Peyer's patch (tissue), 4 donors: Measurements from ENCODE around the gene PTGES3L. TPM values are rescaled to one million over a fixed set of nuclear protein-coding genes. Genes with fewer than 3 reads are reported as not detected.
A peak's percentile ranks its signal among the peaks of the same experiment; 100 is the strongest.
"Not testable (repeated sequence)": the region's sequence is repeated elsewhere in the genome, so short reads cannot be mapped to it uniquely, and the experiment has no call there.

ENCODE experiments used
- DNase-seq, 3 donors: peaks; one replicate each; pipeline ENCODE4 v3.0.0-alpha.2; 2017 to 2019
- H3K27ac ChIP-seq, 4 donors: fragments of 200-600 bp; sonication (generic); one replicate each; pipeline ENCODE4 v1.5.1; 2016 to 2019
- H3K27me3 ChIP-seq, 2 donors: fragments of 200-600 bp; sonication (generic); one replicate each; pipeline ENCODE4 v1.5.1; 2019
- H3K36me3 ChIP-seq, 3 donors: fragments of 200-600 bp; sonication (generic); one replicate each; pipeline ENCODE4 v1.5.1; 2016 to 2019
- H3K4me1 ChIP-seq, 4 donors: fragments of 200-600 bp; sonication (generic); one replicate each; pipeline ENCODE4 v1.5.1; 2016 to 2019
- H3K4me3 ChIP-seq, 4 donors: fragments of 200-600 bp; sonication (generic); 1 replicate in 3 of 4; 2 replicates in 1 of 4; pipeline ENCODE4 v1.5.1; 2016 to 2019; ENCODE audit warnings: mild to moderate bottlenecking in 1 of 4
- H3K9me3 ChIP-seq, 4 donors: fragments of 200-600 bp; sonication (generic); one replicate each; pipeline ENCODE4 v1.5.1; 2016 to 2019; ENCODE audit warnings: mild to moderate bottlenecking in 1 of 4
- CTCF ChIP-seq, 6 experiments: fragments of 450-650 bp in 4 of 6; fragments of 200-600 bp in 2 of 6; sonication (generic) in 1 of 6; IDR thresholded peaks; one replicate each; pipeline ENCODE4 v1.5.1; 2017 to 2019; ENCODE audit warnings: antibody characterized with exemption in 6 of 6, mild to moderate bottlenecking in 3 of 6, moderate library complexity in 1 of 6
- POLR2A ChIP-seq, 2 donors: fragments of 450-650 bp; IDR thresholded peaks; one replicate each; pipeline ENCODE4 v1.5.1; 2017; ENCODE audit warnings: antibody characterized with exemption in 2 of 2, mild to moderate bottlenecking in 2 of 2, moderate library complexity in 2 of 2
- total RNA-seq, 4 donors: library from RNA; depleted of rRNA; stranded (reverse); fragments of >200 nt; gene quantifications; one replicate each; pipeline ENCODE4 v1.1.0, GENCODE V29; 2016

PTGES3L gene
- total RNA-seq, 4 donors from 2014 or later, result 1.6 to 6.9 (median 5.5) TPM; not detected in 1

DNA sequence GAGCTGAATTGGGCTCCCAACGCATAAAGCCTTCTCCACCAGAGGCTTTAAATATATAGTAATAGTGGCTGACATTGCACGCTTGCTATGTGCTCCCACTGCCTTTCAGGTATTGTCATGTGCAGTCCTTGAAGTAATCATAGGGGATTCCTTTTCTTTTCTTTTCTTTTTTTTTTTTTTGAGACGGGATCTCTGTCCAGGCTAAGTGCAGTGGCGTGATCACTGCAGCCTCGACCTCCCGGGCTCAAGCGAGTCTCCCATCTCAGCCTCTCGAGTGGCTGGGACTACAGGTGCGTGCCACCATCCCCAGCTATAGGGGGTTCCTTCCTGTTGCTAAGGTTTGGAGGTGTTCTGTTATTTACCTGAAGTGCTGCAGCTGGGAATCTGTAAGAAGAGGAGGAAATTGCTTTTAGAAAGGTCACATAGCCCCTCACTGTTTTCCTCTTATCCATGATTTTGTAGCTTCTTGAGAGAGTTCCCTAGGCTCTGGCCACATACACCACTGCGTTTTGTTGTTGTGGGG lies 19.2 kb upstream of the PTGES3L start:
- peak overlapping the region; percentile 49 to 79 (median 68) for H3K4me3 ChIP-seq
- TF ChIP-seq POLR2A (IDR thresholded peaks at IDR 0.05), result no peak
- peaks cover 0 to 42% (median 0%) of the 10 kb centered on the region in 3 donors for H3K36me3 ChIP-seq

DNA sequence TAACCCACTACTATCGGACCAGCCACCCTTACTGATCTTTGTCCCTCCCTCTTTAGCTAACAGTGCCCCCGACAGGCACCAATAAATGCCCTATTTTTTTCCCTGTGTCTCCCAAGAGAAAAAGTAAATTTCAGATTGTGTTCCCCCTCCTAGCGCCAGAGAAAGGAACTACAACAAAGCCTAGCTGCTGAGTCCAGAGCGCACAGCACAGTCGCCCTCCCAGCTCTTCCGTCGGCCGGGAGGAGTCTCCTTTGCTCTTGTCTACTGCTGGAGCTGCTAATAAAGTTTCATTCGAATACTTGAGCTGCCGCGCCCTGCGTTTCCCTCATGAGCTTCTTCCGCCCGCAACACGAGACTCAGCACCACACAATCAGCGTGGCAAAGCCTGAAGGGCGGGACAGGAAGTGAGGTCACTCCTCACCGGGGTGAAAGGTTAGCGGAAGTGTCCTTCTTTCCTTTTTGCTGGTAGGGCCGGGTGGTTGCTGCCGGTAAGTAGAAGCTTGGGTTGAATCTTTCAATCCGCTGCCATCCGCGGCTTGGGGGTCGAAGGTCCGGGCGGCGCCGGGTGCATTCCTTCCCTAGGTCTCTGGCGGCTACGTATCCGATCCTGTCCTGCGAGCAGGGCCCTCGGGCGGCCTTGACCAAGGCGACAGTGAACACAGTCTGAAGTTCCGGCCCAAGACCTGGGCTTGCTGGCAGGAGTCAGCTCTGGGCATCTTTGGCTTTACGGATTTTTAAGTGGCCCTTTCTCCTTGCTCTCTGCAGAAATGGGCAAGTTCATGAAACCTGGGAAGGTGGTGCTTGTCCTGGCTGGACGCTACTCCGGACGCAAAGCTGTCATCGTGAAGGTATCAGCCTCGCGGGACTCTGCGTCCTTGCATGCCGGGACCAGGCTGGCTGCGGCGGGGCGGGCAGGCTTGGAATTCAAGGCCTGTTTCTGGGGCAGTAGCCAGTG lies 18.4 kb upstream of the PTGES3L start, which contains the start of gene RPL27:
TSS of gene RPL27 (plus strand) at position 436 of the 955 bp plus-strand sequence. CDS start at position 768, 332 bp downstream.
- Histone ChIP-seq H3K9me3 (no peaks in the 10 kb centered on the region), H3K4me1 (peaks cover 0 to 10% (median 2%) of the 10 kb centered on the region in 4 donors), H3K4me3 (peak within 1 kb of the TSS; percentile 49 to 79 (median 68)), H3K36me3 (peaks cover 0 to 40% (median 0%) of the 10 kb centered on the region in 3 donors), H3K27me3 (no peaks in the 10 kb centered on the region), H3K27ac (peak within 1 kb of the TSS; percentile 83 to 94 (median 92))
- TF ChIP-seq CTCF (IDR thresholded peaks at IDR 0.05) (peak; percentile 89 to 98 (median 94)), POLR2A (IDR thresholded peaks at IDR 0.05) (peak; percentile 85 to 93)
- DNase-seq, result peak; percentile 97 to 99 (median 98)

More for the DNA sequence above, 19.2 kb upstream of the PTGES3L start:
- H3K4me1 ChIP-seq, result peaks cover 0 to 10% (median 2%) of the 10 kb centered on the region in 4 donors
- no peak for DNase-seq
- H3K9me3 ChIP-seq, result no peaks in the 10 kb centered on the region
- H3K27me3 ChIP-seq, result no peaks in the 10 kb centered on the region
- peak overlapping the region; percentile 83 to 94 (median 92) for H3K27ac ChIP-seq

DNA sequence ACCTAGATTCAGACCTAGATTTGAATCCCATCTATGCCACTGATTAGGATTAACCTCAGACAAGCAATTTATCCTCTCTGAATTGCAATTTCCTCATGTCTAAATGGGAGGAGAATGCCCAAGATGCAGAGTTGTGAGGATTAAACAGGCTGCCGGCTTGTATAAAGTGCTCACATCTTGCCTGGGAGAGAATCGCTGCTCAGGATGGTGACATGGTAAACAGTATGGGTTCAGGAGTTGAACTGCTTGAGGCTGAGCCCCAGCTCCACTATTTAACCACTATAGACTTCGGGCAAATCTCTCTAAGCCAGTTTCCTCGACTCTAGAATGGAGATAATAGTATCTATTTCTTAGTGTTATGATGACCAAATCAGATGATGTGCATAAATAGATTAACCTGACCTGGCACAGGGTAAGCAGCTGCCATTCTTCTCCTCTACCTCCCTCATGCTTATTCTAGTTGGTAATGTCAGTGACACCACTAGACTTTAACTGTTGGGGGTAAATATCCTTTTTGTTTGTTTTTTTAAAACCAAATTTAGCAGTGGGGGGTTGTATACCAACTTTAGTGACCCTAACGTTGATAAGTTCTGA lies 17.6 kb upstream of the PTGES3L start:
- DNase-seq, result no peak
- Histone ChIP-seq H3K36me3 (peaks cover 0 to 41% (median 0%) of the 10 kb centered on the region in 3 donors), H3K4me1 (peaks cover 0 to 10% (median 2%) of the 10 kb centered on the region in 4 donors), H3K9me3 (no peaks in the 10 kb centered on the region), H3K4me3 (peak overlapping the region in 3 of 4 donors; percentile 18 to 31 (median 21)), H3K27ac (peak overlapping the region; percentile 83 to 94 (median 92)), H3K27me3 (no peaks in the 10 kb centered on the region)
- TF ChIP-seq CTCF (IDR thresholded peaks at IDR 0.05) (no peak), POLR2A (IDR thresholded peaks at IDR 0.05) (no peak)

GRCh38 chr17:42993913-42994312 lies 14.0 kb upstream of the PTGES3L start:
- DNase-seq, H3K4me3 ChIP-seq, H3K9me3 ChIP-seq, H3K27me3 ChIP-seq, H3K4me1 ChIP-seq, H3K27ac ChIP-seq: not testable (repeated sequence)
- H3K36me3 ChIP-seq, result peaks cover 0 to 46% (median 0%) of the 10 kb centered on the region in 3 donors

DNA sequence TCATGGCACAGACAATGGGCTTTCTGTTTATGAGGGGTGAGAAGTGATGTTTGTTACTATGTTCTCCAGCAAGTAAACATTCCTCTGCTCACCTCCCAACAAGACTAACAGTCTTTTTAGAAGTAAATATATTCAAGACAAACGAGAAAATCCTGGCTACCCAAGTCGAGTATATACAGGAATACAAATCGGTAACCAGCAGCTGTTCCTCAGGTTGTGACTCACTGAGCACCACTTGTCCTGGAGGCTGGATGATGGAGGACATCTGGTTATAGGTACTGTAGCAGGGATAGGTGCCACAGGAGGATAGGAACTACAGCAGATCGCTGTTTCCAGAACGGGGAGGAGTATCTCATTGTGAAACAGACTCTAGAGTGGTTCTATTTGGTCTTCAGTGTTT lies 13.0 kb upstream of the PTGES3L start:
- no peak overlapping the region for H3K4me3 ChIP-seq
- no peak for DNase-seq
- H3K4me1 ChIP-seq, result peaks cover 0 to 5% (median 0%) of the 10 kb centered on the region in 4 donors
- no peak overlapping the region for H3K27ac ChIP-seq
- no peaks in the 10 kb centered on the region for H3K9me3 ChIP-seq
- H3K27me3 ChIP-seq, result no peaks in the 10 kb centered on the region
- peaks cover 0 to 57% (median 0%) of the 10 kb centered on the region in 3 donors for H3K36me3 ChIP-seq
- no peak for TF ChIP-seq POLR2A (IDR thresholded peaks at IDR 0.05)
- TF ChIP-seq CTCF (IDR thresholded peaks at IDR 0.05), result no peak

DNA sequence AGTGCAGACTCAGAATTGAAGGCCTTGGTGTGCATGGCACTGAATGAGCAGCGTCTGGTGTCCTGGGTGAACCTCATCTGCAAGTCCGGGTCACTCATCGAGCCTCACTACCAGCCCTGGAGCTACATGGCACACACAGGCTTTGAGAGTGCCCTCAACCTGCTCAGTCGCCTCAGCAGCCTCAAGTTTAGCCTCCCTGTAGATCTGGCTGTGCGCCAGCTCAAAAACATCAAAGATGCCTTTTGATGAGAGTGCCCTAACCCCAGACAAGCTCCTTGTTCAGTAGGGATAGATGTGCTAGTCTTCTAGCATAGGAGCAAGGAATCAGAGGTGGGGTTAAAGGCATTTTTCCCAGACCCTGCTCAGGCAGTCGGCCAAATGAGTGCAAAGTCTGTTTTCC lies 11.6 kb upstream of the PTGES3L start:
- Histone ChIP-seq H3K9me3 (no peaks in the 10 kb centered on the region), H3K27me3 (no peaks in the 10 kb centered on the region), H3K4me3 (no peak overlapping the region), H3K4me1 (no peaks in the 10 kb centered on the region), H3K36me3 (peaks cover 0 to 71% (median 0%) of the 10 kb centered on the region in 3 donors), H3K27ac (no peak overlapping the region)
- TF ChIP-seq POLR2A (IDR thresholded peaks at IDR 0.05) (no peak), CTCF (IDR thresholded peaks at IDR 0.05) (no peak)
- DNase-seq, result no peak
